ENCODE results near the gene TDRD9.

Gene TDRD9

DNA sequence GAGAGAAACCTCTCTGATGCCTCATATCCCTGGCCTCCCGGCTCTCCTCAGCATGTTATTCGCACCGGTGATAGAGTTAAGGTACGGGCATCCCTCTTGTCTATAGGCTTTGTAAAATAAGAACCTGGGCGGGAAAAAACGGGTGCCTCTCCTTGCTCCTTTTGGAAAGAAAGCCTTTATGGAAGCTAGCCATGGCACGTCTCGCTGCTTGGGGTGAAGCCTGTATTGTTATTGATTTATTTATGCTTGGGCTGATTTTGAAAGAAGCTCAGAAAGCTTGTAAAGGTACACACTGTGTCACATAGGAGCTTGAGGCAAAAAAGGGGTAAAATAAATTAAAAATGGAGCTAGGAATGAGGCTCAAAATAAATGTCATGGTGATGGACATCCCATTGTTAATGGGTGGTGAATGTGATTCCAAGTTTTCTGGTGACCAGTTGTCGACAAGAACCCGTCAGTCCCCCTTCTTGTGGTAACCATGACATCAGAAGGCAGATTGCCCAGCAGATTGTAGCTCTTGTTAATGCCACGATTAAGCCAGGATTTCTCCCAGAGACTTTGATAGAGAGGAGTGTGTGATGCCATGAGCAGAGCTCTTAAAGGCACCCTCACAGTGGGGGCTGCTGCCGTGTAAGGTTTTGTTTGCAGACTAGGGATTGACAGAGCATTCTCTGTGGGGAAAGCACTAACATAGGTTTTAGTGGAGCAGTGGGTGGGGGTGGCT is 106.9 kb downstream of the TDRD9 start:
- DNase-seq = no peak

DNA sequence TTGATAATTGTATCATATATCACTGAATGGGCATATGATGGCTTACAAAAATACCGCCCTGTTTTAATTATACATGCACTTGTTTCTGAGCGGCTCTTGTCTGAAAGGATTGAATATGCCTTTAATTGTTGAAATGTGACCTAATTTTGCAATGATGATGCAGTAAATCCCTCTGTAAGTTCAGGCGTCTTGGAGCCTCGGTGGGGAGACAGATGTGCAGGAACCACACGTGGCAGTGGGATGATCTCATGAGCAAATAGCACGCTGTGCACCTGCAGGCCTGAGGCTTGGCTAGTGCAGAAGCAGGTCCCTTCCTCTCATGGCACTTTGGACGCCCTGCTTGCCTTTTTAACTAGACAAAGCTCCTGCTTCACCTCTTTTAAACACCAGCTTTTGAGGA is 108.0 kb downstream of the TDRD9 start:
- peak; percentile 6 for DNase-seq

DNA sequence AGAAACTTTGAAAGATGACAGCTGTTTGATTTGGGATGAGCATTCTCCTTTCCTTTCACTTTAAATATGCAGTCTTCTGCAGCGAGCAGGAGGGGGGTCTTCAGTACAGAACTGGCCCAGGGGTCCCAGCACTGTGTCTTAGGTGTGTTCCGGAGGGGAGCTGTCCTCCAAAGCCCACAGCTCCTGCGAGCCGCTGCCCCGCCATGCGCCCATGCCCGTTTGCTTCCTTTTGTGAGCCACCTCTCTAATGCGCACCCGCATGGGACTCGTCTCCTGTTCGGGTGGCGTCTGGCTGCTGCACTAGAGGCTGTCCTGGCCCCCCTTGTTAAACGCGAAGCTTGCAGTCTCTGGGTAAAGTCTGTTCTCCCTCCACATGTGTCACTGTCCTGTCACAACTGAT is 108.8 kb downstream of the TDRD9 start:
- no peak for DNase-seq

DNA sequence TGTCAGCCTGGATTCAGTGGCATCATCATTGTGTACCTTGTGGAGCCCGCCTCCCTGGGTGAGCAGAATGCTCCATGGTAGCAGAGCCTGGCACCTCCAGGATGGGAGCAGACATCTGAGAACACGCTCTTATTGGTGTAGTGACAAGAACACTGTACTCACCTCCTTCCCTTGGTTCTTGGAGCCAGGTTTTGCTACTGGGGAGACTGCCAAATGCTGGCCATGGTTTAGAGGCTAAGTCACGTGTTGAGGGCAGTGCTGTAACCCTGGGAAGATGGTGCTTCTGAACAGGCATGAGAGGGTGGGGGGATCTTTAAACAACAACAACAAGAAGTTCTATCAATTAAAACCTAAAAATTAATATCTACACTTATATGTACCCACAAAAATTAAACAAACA is 109.6 kb downstream of the TDRD9 start:
- no peak for DNase-seq

DNA sequence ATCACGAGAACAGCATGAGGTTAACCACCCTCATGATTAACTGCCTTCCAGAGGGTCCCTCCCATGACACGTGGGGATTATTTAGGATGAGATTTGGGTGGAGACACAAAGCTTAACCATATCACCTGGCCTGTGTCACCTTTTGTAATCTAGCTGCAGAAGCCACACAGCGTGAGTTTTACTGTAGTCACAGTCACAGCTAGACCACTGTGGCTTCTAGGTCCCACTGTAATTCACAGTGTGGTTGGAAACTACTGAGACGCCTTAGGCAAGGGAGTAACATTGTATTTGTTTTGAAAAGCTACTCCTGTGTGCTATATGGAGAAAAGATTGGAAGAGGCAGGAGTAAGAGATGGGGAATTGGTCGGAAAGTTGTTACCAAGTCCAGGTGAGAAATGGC is 111.0 kb downstream of the TDRD9 start:
- no peak for DNase-seq

DNA sequence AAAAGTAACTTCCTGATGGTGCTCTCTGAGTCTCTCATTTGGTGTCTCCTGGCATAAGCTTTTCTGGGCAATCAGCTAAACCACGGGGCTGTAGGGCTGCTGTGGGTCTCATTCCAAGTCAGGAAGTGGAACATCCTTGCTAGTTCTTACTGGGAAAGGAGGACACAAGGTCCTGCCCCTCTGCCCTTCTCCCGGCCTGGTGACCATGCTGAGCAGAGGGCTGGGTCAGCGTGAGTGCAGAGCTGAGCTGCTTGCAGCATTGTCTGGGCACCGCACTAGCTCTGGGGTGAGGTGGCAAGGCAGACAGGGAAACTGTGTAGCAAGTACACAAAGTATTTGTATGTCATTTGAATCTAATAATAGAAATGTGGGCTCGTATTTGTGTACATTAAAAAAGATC is 112.3 kb downstream of the TDRD9 start:
- no peak for DNase-seq

DNA sequence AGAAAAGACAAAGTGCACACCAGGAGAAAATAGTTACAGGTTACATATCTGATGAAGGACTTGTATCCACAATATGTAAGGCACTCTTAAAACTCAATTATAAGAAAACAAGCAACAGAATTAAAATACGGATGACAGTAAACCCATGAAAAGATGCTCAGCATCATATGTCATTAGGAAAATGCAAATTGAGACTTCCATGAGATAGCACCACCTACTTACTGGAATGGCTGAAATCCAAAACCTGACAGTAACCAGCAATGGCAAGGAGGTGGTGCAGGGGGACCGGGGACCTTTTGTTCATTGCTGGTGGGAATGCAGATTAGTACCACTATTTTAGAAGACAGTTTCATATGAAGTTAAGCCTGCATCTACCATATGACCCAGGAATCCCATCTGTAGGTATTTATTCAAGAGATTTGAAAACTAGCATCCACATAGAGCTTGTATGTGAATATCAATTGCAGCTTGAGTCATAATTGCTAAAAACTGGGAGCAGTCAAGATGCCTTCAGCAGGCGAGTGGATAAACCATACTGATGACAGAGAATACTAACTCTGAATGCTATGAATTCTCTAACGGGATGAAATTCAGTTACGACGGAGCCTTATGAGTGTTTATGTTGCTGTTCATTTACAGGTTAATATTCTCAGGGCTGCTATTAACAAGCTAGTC is 113.3 kb downstream of the TDRD9 start:
- DNase-seq = no peak

DNA sequence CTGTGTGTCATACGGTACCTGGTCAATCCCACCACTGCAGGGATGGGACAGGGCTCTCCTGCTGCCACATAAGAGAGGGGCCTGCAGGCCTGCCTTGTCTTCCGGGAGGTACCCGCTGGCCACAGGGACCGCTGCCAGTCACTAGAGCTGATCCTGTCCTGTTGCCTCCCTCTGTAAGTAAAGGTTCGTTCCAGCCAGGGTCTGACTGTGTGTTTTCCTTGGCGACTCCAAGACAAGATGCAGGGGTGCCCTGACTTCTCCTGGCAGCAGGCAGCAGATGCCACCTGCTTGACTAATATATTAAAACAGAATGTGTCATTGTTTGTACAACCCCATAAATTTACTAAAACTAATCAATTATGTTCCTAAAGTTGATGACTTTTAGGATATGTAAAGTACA is 115.8 kb downstream of the TDRD9 start:
- DNase-seq = no peak

DNA sequence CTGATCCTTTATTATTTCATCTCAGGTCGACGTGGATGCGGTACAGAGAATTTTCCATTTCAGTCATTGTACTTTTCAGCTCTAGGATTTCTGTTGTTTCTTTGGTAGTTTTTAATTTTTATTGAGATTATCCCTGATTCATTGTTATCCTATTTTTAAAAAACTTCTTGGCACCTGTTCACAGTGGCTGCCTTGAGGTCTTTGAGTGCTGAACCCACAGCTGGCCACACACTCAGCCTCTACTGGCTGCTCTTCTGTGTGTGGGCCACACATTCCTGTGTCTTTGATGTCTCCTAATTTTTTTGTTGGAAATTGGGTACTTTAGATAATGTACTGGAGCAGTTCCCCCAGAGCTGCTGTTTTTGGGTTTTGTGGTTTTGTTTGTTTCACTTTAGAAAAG is 119.5 kb downstream of the TDRD9 start:
- DNase-seq = no peak

DNA sequence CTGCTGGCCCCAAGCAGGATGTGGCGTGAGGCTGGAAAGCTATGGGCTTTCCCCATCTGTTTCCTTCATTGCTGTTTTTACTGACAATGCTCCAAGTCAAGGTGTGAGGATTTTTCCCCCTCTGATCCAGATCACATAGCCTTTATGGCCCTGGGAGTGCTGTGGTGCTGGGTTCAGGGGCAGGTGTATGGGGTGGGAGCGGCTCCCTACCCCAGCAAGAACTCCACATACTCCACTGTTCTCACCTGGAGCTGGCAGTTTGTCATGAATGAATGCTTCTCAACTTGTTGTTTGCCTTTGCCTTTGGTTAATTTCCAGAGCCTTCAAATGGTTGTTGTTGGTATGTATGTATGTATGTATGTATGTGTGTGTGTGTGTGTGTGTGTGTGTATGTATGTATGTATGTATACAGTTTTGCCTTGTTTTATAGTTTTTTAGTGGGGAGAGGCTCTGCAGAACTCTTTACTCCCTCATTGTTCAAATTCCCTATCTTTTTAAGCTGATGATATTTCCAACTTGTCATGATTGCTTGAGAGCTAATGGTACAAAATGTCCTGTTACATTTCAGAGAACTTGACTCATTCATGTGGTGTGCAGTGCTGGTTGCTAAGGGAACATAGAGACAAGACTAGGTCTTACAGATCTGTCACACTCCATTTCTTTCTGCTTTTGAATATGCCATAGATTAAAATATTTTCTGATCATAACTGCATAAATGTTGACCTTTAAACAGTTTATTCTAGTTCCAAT is 120.7 kb downstream of the TDRD9 start:
- no peak for DNase-seq

DNA sequence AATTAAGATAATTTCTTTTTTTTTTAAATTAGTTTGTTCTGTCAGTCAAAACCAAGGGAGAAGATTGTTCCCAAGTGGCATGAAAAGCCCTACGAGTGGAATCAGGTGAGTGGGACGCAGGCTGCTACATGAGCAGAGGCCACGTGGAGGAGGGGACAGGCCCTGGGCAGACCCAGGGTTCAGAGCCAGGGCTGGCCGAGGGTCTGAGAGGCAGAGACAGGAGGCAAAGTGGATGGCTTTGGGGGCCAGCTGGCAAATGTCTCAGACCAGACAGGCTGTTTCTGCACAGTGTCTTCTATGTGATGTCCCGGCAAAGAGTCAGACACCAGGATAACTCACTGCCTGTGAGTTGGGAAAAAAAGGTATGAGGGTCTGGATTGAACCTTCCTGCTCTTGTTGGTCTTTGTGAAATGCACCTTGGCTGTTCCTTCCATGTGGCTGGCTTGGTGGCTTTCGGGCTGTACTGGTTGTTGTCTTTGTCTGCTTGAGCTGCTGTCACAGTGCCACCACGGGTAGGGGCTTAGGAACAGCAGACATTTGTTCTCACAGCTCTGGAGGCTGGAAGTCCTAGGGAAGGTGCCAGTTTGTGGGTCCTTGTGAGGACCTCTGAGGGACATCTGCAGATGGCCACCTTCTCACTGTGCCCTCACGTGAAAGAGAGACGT is 121.5 kb downstream of the TDRD9 start:
- no peak for DNase-seq

- DNase-seq = no peak
Measured at GRCh38 chr14:104051092-104051813, 123.0 kb downstream of the TDRD9 start.

GRCh38 chr14:104054222-104054905 is 126.1 kb downstream of the TDRD9 start:
- no peak for DNase-seq

GRCh38 chr14:104062281-104062680 is 134.0 kb downstream of the TDRD9 start:
- DNase-seq = no peak

DNA sequence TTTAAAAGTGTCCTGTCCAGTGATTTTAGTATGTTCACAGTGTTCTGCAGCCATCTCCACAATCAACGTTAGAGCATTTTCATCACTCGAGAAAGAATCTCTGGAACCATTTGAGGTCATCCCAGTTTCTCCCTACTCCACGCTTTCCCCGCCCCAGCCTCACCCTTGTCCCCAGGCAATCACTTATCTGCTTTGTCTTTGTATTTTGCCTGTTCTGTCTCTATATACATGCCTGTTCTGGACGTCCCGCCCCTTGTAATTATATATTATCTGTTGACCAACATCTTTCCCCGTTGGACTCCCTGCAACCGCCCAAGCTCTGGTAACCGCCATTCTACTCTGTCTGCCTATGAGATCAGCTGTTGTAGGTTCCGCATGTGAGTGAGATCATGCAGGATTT is 135.7 kb downstream of the TDRD9 start:
- DNase-seq = no peak

- DNase-seq = no peak
Measured at GRCh38 chr14:104066279-104066678, 138.0 kb downstream of the TDRD9 start.

- no peak for DNase-seq
Measured at GRCh38 chr14:104066719-104067295, 138.6 kb downstream of the TDRD9 start.

- DNase-seq = no peak
Measured at GRCh38 chr14:104069541-104069940, 141.3 kb downstream of the TDRD9 start.

- no peak for DNase-seq
Measured at GRCh38 chr14:104072586-104072985, 144.3 kb downstream of the TDRD9 start.

DNA sequence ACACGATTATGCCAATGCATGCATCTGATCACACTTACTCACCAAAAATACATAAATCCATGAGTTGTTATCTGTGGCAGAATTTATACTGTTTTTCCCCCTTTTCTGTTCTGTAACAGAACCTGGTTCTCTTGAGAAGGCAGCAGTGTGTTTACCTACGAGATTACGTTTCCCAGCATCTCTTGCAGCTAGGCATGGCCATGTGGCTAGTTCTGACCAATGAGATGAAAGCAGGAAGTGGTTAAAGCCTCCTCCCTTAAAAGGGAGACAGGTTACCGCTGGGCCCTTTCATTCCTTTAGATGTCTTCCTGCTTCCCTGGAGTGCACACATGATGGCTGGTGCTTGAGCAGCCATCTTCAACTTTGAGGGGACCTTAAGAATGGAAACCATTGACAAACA is 145.5 kb downstream of the TDRD9 start:
- no peak for DNase-seq

DNA sequence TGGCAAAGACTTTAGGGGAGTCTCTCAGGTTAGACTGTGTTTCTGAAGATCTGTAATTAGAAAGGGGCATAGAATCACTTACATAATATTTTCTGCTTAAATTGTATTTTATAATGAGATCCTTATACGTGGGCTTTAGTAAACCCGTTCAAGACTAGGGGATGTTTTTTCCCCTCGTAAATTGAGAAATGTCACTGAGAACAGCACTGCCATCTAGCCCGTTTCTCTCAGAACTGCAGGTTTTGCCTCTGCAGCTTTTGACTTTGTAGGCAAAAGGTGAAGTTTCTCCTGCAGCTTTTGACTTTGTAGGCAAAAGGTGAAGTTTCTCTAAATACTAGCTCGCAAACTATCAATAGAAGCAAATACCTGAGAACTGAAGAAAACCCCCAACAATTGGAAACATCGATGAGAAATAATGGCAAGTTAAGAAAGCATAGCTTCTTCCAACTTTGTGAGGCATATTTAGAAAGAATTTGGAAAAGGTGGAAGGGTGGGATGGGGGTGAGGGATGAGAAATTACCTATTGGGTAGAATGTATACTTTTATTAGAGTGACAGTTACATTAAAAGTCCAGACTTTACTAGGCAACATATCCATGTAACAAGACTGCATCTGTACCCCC is 147.4 kb downstream of the TDRD9 start:
- DNase-seq = no peak
